Measurements from ENCODE around the gene E2F3.
"Not testable (repeated sequence)": the region's sequence is repeated elsewhere in the genome, so short reads cannot be mapped to it uniquely, and the experiment has no call there.

Gene E2F3

GRCh38 chr6:20433929-20434328, 32.2 kb downstream of the E2F3 start:
- DNase-seq (ENCODE audit: low spot score): no peak

- no peak for DNase-seq (ENCODE audit: low spot score)
These were observed 33.1 kb downstream of the E2F3 start for GRCh38 chr6:20434766-20435165.

GRCh38 chr6:20436719-20437118, 35.0 kb downstream of the E2F3 start:
- no peak for DNase-seq (ENCODE audit: low spot score)

- no peak for DNase-seq (ENCODE audit: low spot score)
These were observed 36.0 kb downstream of the E2F3 start for GRCh38 chr6:20437639-20438038.

GRCh38 chr6:20438462-20439070, 36.9 kb downstream of the E2F3 start:
- DNase-seq (ENCODE audit: low spot score): no peak

GRCh38 chr6:20439558-20439957, 37.9 kb downstream of the E2F3 start:
- no peak for DNase-seq (ENCODE audit: low spot score)

- DNase-seq (ENCODE audit: low spot score): no peak
These were observed 38.6 kb downstream of the E2F3 start for GRCh38 chr6:20440296-20440695.

GRCh38 chr6:20441236-20441635, 39.6 kb downstream of the E2F3 start:
- DNase-seq (ENCODE audit: low spot score): no peak

- no peak for DNase-seq (ENCODE audit: low spot score)
These were observed 40.2 kb downstream of the E2F3 start for GRCh38 chr6:20441921-20442320.

- no peak for DNase-seq (ENCODE audit: low spot score)
These were observed 43.1 kb downstream of the E2F3 start for GRCh38 chr6:20444786-20445271.

GRCh38 chr6:20447157-20447556, 45.5 kb downstream of the E2F3 start:
- no peak for DNase-seq (ENCODE audit: low spot score)

GRCh38 chr6:20447581-20448132, 46.0 kb downstream of the E2F3 start:
- DNase-seq (ENCODE audit: low spot score): no peak

GRCh38 chr6:20448828-20449227, 47.1 kb downstream of the E2F3 start:
- DNase-seq (ENCODE audit: low spot score): no peak

- DNase-seq (ENCODE audit: low spot score): no peak
These were observed 52.6 kb downstream of the E2F3 start for GRCh38 chr6:20454204-20454824.

GRCh38 chr6:20455251-20455940, 53.7 kb downstream of the E2F3 start:
- DNase-seq (ENCODE audit: low spot score): no peak

GRCh38 chr6:20458027-20458894, 56.6 kb downstream of the E2F3 start:
- no peak for DNase-seq (ENCODE audit: low spot score)

- no peak for DNase-seq (ENCODE audit: low spot score)
These were observed 58.0 kb downstream of the E2F3 start for GRCh38 chr6:20459682-20460081.

- no peak for DNase-seq (ENCODE audit: low spot score)
These were observed 59.9 kb downstream of the E2F3 start for GRCh38 chr6:20461576-20461975.

- DNase-seq (ENCODE audit: low spot score): no peak
These were observed 61.7 kb downstream of the E2F3 start for GRCh38 chr6:20463396-20463795.

GRCh38 chr6:20464041-20464440, 62.4 kb downstream of the E2F3 start:
- no peak for DNase-seq (ENCODE audit: low spot score)

GRCh38 chr6:20464847-20465246, 63.2 kb downstream of the E2F3 start:
- DNase-seq (ENCODE audit: low spot score): no peak

- DNase-seq (ENCODE audit: low spot score): not testable (repeated sequence)
These were observed 63.9 kb downstream of the E2F3 start for GRCh38 chr6:20465616-20466015.

All from ecto neural progenitor cell (in vitro differentiated cells).